GM04504 (cell line): ENCODE data around the gene TLR8.

Experiments
- DNase-seq: peaks from one replicate; pipeline ENCODE4 v3.0.0-alpha.2; 2012; ENCODE audit warnings: low read depth

TLR8 gene

DNA sequence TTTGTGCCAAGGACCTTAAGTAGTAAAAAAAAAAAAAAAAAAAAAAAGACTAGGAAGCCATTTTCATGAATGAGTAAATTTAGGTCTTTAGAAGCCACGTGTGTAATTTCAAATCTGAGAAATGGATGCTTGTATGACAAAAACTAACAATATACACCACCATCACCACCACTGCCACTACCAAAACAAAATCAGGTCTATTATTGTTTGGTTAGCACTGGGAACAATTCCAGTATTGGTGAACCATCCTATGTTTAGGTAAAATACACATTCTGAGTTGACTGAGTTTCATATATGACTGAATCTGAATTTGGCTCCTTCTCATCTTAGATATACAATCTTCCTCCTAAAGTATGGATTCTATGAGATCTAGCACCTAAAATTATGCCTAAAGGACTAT is 59.7 kb downstream of the TLR8 start:
- no peak for DNase-seq

DNA sequence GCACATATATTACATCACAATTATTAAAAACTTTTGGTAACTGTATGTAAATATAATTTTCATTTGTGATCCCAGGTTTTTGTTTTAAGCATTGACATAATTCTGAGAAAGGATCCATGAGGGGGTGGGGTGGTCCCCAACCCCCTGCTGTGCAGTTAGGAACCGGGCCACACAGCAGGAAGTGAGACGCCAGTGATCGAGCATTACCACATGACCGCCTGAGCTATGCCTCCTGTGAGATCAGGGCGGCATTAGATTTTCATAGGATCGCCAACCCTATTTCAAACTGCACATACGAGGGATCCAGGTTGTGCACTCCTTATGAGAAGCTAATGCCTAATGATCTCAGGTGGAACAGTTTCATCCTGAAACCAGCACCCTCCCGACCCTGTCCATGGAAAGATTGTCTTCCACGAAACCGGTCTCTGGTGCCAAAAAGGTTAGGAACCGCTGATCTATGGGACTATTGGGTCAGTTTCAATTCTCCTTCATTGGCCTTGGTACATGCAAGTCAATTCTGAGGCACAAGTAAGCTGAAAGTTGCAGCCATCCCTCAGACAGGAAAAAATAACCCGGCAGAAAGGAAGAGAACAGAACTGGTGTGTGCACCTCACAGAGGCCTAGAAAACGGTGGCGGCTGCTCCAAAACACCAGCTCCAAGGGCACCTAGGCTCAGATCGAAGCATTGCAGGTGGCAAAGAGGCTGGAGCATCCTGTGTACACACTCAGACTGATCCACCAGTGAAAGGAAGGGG is 61.5 kb downstream of the TLR8 start:
- DNase-seq = no peak

DNA sequence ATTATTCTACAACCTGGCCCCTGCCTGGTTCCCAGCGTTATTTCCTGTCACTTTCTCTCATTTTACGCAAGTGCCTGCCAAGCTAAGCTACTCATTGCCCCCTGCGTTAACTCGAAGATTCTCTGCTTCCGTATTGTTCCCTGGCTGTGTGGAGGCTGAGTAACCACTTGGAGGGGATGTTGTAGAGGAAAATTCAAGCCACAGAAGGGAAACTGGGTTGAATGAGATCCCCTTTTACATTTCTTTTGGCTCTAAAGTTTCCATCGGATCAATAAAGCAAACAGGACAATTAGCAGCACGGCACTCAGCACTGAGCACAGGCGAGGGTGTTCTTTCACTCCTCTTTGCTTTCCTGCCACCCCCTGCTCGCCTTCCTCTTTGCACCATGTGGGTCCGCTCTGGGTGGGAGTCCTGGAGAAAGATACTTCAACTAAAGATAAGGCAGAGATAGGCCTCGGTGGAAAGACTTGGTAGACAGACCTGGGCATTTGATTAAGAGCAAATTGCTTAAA is 64.3 kb downstream of the TLR8 start:
- DNase-seq = no peak

DNA sequence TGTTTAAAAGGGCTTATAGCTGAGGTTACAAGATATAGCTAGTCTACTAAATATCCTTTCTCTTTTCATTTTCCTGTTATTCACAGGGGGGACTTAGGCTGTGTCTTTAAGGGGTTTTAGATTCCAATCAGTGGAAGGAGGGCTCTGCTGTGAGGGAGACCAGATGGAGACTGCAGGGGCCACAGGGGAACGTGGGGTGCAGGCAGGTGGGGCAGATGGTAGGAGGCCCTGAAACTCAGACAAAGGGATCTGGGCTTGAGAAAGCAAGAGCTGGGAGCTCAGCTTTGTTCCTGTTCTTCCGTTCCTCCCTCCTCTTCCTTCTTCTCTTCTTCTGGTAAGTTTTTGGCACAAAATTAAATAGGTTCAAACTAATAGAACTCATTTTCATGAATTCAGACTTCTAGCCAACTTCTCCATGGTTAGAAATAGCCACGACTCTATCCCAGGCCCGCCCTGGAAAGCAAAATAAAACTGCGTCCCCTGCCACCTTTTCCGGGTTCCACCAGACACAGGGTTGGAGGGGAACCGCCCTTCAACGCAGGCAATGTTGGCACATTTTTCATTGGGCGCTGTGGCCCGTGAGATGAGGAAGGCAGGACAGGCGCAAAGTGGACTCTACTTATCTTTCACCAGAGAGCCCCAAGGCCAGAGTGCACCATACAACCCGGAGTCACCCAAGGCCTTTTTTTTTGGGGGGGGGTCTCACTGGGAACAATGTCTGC is 65.0 kb downstream of the TLR8 start:
- DNase-seq = no peak

DNA sequence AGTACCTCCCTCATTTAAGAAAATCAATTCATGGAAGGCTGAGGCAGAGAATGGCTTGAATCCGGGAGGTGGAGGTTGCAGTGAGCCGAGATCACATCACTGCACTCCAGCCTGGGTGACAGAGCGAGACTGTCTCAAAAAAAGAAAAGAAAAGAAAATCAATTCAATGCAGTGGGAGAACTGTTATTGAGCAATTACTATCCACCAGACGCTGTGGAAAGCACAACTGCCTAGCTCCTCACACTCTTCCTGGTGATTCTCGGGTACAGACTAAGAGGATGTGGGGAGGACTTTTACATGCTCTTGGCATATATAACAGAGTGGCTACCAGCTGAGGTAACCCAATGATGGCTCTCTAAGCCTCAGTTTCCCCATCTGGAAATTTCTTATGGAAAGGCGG is 65.8 kb downstream of the TLR8 start:
- no peak for DNase-seq
